ENCODE data around the gene SSTR3. TPM values are rescaled to one million over a fixed set of nuclear protein-coding genes. Genes with fewer than 3 reads are reported as not detected.

SSTR3 gene
- total and polyA plus RNA-seq, 2 donors: 3.9 to 25.6 TPM

- DNase-seq (ENCODE audit: low read depth in 6 of 9, low spot score in 9 of 9): no peak
- WGBS: 84% methylated on average over 7 of the region's 7 CpGs
- peaks cover 44 to 94% of the 10 kb centered on the region in 2 donors for H3K4me1 ChIP-seq (ENCODE audit: control insufficient read depth in 2 of 2, insufficient read depth in 2 of 2, low read length in 2 of 2)
- peak overlapping the region in 1 of 2 donors; percentile 61 for H3K27ac ChIP-seq (ENCODE audit: low read depth in 1 of 2, low read length in 1 of 2)
- no peaks in the 10 kb centered on the region for H3K27me3 ChIP-seq (ENCODE audit: control insufficient read depth in 2 of 2, insufficient read depth in 1 of 2, low read length in 1 of 2)
- peaks cover 17 to 36% of the 10 kb centered on the region in 2 donors for H3K36me3 ChIP-seq (ENCODE audit: control insufficient read depth in 2 of 2, insufficient read depth in 2 of 2, low read length in 1 of 2)
- H3K9me3 ChIP-seq (ENCODE audit: control insufficient read depth in 2 of 2, insufficient read depth in 1 of 2, low read length in 1 of 2): peaks cover 0 to 11% of the 10 kb centered on the region in 2 donors
- H3K4me3 ChIP-seq (ENCODE audit: low read length in 2 of 2): peak overlapping the region in 1 of 2 donors; percentile 63
These were observed 3.7 kb downstream of the SSTR3 start for GRCh38 chr22:37208401-37209139.

GRCh38 chr22:37207981-37208380 is 4.3 kb downstream of the SSTR3 start:
- H3K9me3 ChIP-seq (ENCODE audit: control insufficient read depth in 2 of 2, insufficient read depth in 1 of 2, low read length in 1 of 2): peaks cover 0 to 11% of the 10 kb centered on the region in 2 donors
- H3K4me3 ChIP-seq (ENCODE audit: low read length in 2 of 2): peak overlapping the region in 1 of 2 donors; percentile 63
- H3K36me3 ChIP-seq (ENCODE audit: control insufficient read depth in 2 of 2, insufficient read depth in 2 of 2, low read length in 1 of 2): peaks cover 17 to 36% of the 10 kb centered on the region in 2 donors
- peaks cover 44 to 94% of the 10 kb centered on the region in 2 donors for H3K4me1 ChIP-seq (ENCODE audit: control insufficient read depth in 2 of 2, insufficient read depth in 2 of 2, low read length in 2 of 2)
- no peaks in the 10 kb centered on the region for H3K27me3 ChIP-seq (ENCODE audit: control insufficient read depth in 2 of 2, insufficient read depth in 1 of 2, low read length in 1 of 2)
- WGBS: 60% methylated on average over 7 of the region's 7 CpGs
- peak in 1 of 9 donors; percentile 82 for DNase-seq (ENCODE audit: low read depth in 6 of 9, low spot score in 9 of 9)
- H3K27ac ChIP-seq (ENCODE audit: low read depth in 1 of 2, low read length in 1 of 2): peak overlapping the region; percentile 37 to 61

- Histone ChIP-seq H3K4me3 (ENCODE audit: low read length in 2 of 2) (no peak overlapping the region), H3K9me3 (ENCODE audit: control insufficient read depth in 2 of 2, insufficient read depth in 1 of 2, low read length in 1 of 2) (peaks cover 0 to 11% of the 10 kb centered on the region in 2 donors), H3K27ac (ENCODE audit: low read depth in 1 of 2, low read length in 1 of 2) (peak overlapping the region in 1 of 2 donors; percentile 61), H3K36me3 (ENCODE audit: control insufficient read depth in 2 of 2, insufficient read depth in 2 of 2, low read length in 1 of 2) (peaks cover 17 to 36% of the 10 kb centered on the region in 2 donors), H3K27me3 (ENCODE audit: control insufficient read depth in 2 of 2, insufficient read depth in 1 of 2, low read length in 1 of 2) (no peaks in the 10 kb centered on the region), H3K4me1 (ENCODE audit: control insufficient read depth in 2 of 2, insufficient read depth in 2 of 2, low read length in 2 of 2) (peaks cover 39 to 95% of the 10 kb centered on the region in 2 donors)
- DNase-seq (ENCODE audit: low read depth in 6 of 9, low spot score in 9 of 9): no peak
- 92% methylated on average over 71 of the region's 71 CpGs for WGBS
These were observed 5.1 kb downstream of the SSTR3 start for GRCh38 chr22:37206841-37207821.

DNA sequence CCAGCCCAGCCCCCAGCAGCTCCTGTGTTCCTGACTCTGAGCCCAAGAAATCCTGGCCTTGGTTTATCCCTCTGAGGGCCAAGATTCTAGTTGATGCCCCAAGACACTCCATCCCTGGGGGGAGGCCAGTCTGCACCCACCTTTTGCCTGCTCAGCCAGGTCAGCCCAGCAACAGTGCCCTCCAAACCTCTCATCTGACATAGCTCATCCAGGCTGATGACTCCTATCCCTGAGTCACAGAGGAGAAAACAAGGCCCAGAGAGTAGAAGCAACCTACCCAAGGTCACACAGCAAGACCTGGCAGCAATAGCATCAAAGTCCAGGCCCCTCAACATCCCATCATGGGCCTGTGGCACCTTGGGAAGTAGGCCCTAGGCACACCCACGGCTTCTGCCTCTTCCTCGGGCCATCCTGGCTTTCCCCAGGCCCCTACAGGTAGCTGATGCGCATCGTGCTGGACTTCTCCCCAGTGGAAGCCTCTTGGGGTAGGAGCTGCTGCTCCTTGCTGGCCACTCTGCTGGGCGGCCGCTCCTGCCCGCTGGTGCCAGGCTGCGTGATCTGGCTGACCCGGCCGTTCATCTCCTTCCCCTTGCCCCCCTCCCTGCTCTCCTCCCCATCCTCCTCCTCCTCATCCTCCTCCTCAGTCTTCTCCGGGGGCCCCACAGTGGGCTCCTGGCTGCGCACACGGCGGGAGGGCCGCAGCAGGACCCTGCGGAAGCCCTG is 6.0 kb downstream of the SSTR3 start:
- whole genome bisulfite sequencing: 95% methylated on average over 16 of the region's 16 CpGs

GRCh38 chr22:37205046-37205445 is 7.2 kb downstream of the SSTR3 start:
- Histone ChIP-seq H3K36me3 (ENCODE audit: control insufficient read depth in 2 of 2, insufficient read depth in 2 of 2, low read length in 1 of 2) (peaks cover 17 to 36% of the 10 kb centered on the region in 2 donors), H3K4me1 (ENCODE audit: control insufficient read depth in 2 of 2, insufficient read depth in 2 of 2, low read length in 2 of 2) (peaks cover 28 to 95% of the 10 kb centered on the region in 2 donors), H3K27me3 (ENCODE audit: control insufficient read depth in 2 of 2, insufficient read depth in 1 of 2, low read length in 1 of 2) (no peaks in the 10 kb centered on the region), H3K4me3 (ENCODE audit: low read length in 2 of 2) (no peak overlapping the region), H3K27ac (ENCODE audit: low read depth in 1 of 2, low read length in 1 of 2) (no peak overlapping the region), H3K9me3 (ENCODE audit: control insufficient read depth in 2 of 2, insufficient read depth in 1 of 2, low read length in 1 of 2) (peaks cover 0 to 11% of the 10 kb centered on the region in 2 donors)
- no peak for DNase-seq (ENCODE audit: low read depth in 6 of 9, low spot score in 9 of 9)
- WGBS: 94% methylated on average over 5 of the region's 5 CpGs

More for the DNA sequence above, 6.0 kb downstream of the SSTR3 start:
- peaks cover 17 to 36% of the 10 kb centered on the region in 2 donors for H3K36me3 ChIP-seq (ENCODE audit: control insufficient read depth in 2 of 2, insufficient read depth in 2 of 2, low read length in 1 of 2)
- peak overlapping the region in 1 of 2 donors; percentile 9 for H3K27ac ChIP-seq (ENCODE audit: low read depth in 1 of 2, low read length in 1 of 2)
- H3K4me3 ChIP-seq (ENCODE audit: low read length in 2 of 2): no peak overlapping the region
- peaks cover 34 to 95% of the 10 kb centered on the region in 2 donors for H3K4me1 ChIP-seq (ENCODE audit: control insufficient read depth in 2 of 2, insufficient read depth in 2 of 2, low read length in 2 of 2)
- no peak for DNase-seq (ENCODE audit: low read depth in 6 of 9, low spot score in 9 of 9)
- peaks cover 0 to 11% of the 10 kb centered on the region in 2 donors for H3K9me3 ChIP-seq (ENCODE audit: control insufficient read depth in 2 of 2, insufficient read depth in 1 of 2, low read length in 1 of 2)
- no peaks in the 10 kb centered on the region for H3K27me3 ChIP-seq (ENCODE audit: control insufficient read depth in 2 of 2, insufficient read depth in 1 of 2, low read length in 1 of 2)

DNA sequence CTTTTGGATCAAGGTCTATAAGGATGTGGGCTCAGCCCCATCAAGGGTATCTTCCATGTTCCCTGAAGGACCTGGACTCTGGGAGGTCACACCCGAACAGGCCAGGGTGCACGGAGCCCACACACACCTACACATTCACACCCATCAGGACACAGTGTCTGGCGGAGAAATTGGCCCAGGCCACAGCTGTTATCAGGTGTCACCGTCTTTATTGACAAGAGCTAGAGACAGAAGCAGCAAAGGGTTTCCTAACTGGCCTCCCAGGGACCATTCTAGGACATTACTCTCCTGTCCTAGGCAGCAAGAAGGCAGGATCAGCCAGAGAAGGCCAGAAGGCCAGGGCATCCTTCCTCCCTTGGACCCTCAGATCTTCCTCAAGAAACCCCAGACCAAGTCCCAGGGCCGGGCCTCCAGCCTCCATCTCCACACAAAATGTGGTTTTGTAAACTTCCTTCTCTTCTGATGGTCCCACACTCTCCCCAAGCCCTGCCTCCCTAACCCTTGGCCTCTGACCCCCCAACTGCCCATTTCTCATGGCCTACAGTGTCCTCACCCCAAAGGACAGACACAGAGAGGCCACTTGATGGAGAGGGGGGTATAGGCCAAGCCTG is 8.1 kb downstream of the SSTR3 start:
- WGBS: 95% methylated on average over 5 of the region's 5 CpGs
- H3K9me3 ChIP-seq (ENCODE audit: control insufficient read depth in 2 of 2, insufficient read depth in 1 of 2, low read length in 1 of 2): peaks cover 0 to 11% of the 10 kb centered on the region in 2 donors
- H3K36me3 ChIP-seq (ENCODE audit: control insufficient read depth in 2 of 2, insufficient read depth in 2 of 2, low read length in 1 of 2): peaks cover 17 to 36% of the 10 kb centered on the region in 2 donors
- H3K4me1 ChIP-seq (ENCODE audit: control insufficient read depth in 2 of 2, insufficient read depth in 2 of 2, low read length in 2 of 2): peaks cover 26 to 93% of the 10 kb centered on the region in 2 donors
- no peak overlapping the region for H3K4me3 ChIP-seq (ENCODE audit: low read length in 2 of 2)
- no peak for DNase-seq (ENCODE audit: low read depth in 6 of 9, low spot score in 9 of 9)
- H3K27me3 ChIP-seq (ENCODE audit: control insufficient read depth in 2 of 2, insufficient read depth in 1 of 2, low read length in 1 of 2): no peaks in the 10 kb centered on the region
- H3K27ac ChIP-seq (ENCODE audit: low read depth in 1 of 2, low read length in 1 of 2): no peak overlapping the region

DNA sequence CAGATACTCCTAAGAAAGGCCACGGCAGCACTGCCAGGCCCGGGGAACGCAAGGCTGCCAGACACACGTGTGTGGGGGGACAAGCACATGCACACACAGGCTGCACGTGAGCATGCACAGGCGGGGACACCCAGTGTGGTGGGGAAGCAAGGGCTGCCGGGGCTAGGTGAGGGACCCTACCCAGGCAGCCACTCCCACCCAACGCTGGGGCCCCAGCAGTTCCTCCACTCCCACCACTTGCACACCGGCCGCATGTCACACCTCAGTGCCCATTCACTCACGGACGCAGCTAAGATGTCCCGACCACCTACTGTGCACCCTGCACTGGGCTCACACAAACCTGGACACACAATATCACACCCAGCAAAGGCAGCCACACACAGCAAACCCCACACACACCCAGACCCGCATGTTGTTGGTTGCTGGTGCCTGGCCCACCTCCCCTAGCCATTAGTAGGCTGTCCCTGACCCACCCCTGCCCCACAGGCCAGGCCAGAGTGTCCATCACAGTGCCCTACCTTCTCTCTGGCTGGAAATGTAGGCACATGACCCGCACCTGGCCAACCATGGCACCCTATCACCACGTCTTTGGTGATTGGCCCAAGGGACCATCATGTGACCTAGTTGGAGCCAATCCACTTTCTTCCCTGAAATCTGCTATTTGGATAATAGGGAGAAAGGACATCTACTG is 8.8 kb downstream of the SSTR3 start:
- H3K27ac ChIP-seq (ENCODE audit: low read depth in 1 of 2, low read length in 1 of 2): no peak overlapping the region
- peaks cover 17 to 36% of the 10 kb centered on the region in 2 donors for H3K36me3 ChIP-seq (ENCODE audit: control insufficient read depth in 2 of 2, insufficient read depth in 2 of 2, low read length in 1 of 2)
- no peak overlapping the region for H3K4me3 ChIP-seq (ENCODE audit: low read length in 2 of 2)
- H3K27me3 ChIP-seq (ENCODE audit: control insufficient read depth in 2 of 2, insufficient read depth in 1 of 2, low read length in 1 of 2): no peaks in the 10 kb centered on the region
- WGBS: 92% methylated on average over 16 of the region's 16 CpGs
- DNase-seq (ENCODE audit: low read depth in 6 of 9, low spot score in 9 of 9): no peak
- H3K9me3 ChIP-seq (ENCODE audit: control insufficient read depth in 2 of 2, insufficient read depth in 1 of 2, low read length in 1 of 2): peaks cover 0 to 11% of the 10 kb centered on the region in 2 donors
- peaks cover 20 to 89% of the 10 kb centered on the region in 2 donors for H3K4me1 ChIP-seq (ENCODE audit: control insufficient read depth in 2 of 2, insufficient read depth in 2 of 2, low read length in 2 of 2)

DNA sequence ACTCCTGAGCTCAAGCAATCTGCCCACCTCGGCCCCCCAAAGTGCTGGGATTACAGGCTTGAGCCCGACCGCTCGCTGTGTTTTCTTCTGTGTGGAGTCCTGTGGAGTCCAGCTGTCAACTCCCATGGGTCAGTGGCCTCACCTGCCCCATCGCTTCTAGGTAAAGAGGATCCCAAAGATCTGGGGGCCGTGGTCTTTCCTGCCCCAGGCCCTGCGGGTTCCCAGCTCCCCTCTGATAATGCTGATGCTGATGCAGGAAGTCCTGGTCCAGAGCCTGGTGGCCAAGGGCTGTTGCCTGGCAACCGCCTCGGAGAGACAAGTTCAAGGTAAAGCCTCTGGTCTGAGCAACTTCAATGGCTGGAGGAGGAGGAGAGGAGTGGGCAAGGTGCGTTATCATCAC is 9.6 kb downstream of the SSTR3 start:
- DNase-seq (ENCODE audit: low read depth in 6 of 9, low spot score in 9 of 9): no peak
- H3K27me3 ChIP-seq (ENCODE audit: control insufficient read depth in 2 of 2, insufficient read depth in 1 of 2, low read length in 1 of 2): no peaks in the 10 kb centered on the region
- H3K4me3 ChIP-seq (ENCODE audit: low read length in 2 of 2): no peak overlapping the region
- peaks cover 19 to 89% of the 10 kb centered on the region in 2 donors for H3K4me1 ChIP-seq (ENCODE audit: control insufficient read depth in 2 of 2, insufficient read depth in 2 of 2, low read length in 2 of 2)
- H3K36me3 ChIP-seq (ENCODE audit: control insufficient read depth in 2 of 2, insufficient read depth in 2 of 2, low read length in 1 of 2): peaks cover 17 to 34% of the 10 kb centered on the region in 2 donors
- 88% methylated on average over 10 of the region's 10 CpGs for WGBS
- no peak overlapping the region for H3K27ac ChIP-seq (ENCODE audit: low read depth in 1 of 2, low read length in 1 of 2)
- peaks cover 0 to 11% of the 10 kb centered on the region in 2 donors for H3K9me3 ChIP-seq (ENCODE audit: control insufficient read depth in 2 of 2, insufficient read depth in 1 of 2, low read length in 1 of 2)

All from thymus (tissue), 11 donors.